ENCODE measurements around the gene ZNF777. TPM values are rescaled to one million over a fixed set of nuclear protein-coding genes. Genes with fewer than 3 reads are reported as not detected.
"Not testable (repeated sequence)": the region's sequence is repeated elsewhere in the genome, so short reads cannot be mapped to it uniquely, and the experiment has no call there.

ZNF777 gene
- total and polyA plus RNA-seq, 12 donors = 6.1 to 9.1 (median 7.7) TPM

DNA sequence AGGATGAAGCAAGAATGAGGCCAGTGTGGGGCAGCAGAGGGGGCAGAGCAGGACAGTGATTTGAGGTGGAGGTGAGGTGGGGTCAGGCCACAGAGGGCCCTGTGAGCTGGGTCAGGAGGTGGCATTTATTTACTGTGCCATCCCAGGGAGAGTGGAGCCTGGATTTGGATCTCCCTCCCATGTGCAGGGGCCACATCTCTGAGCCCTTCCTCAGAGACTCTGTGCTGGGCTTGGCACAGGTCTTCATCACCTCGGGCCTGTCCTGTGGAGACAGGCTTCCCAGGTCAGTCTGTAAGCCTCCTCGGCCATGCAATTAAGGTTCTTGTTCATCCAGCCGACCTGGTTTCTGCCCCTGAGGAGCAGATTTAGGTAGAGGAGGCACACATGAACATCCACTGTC, 40.9 kb downstream of the ZNF777 start:
- ATAC-seq (no peak), DNase-seq (no peak)
- intact Hi-C loops (cut with DNase I) = loop anchor here in 6 of 10 donors (5.0 to 10.0 kb wide), 5 partner anchors 75 to 165 kb away; partner anchors contain the start of genes ZNF746 (in 3 of the 6) and ZNF783 (in 1 of the 6)
- Histone ChIP-seq H3K27ac (no peak overlapping the region), H3K9me3 (no peaks in the 10 kb centered on the region), H3K36me3 (no peaks in the 10 kb centered on the region), H3K4me1 (peaks cover 0 to 19% (median 13%) of the 10 kb centered on the region in 9 donors), H3K27me3 (peaks cover 0 to 18% (median 0%) of the 10 kb centered on the region in 7 donors), H3K4me3 (no peak overlapping the region)
- 90% methylated on average over 3 of the region's 3 CpGs for WGBS, 2 donors
- TF ChIP-seq, protein P1, sequence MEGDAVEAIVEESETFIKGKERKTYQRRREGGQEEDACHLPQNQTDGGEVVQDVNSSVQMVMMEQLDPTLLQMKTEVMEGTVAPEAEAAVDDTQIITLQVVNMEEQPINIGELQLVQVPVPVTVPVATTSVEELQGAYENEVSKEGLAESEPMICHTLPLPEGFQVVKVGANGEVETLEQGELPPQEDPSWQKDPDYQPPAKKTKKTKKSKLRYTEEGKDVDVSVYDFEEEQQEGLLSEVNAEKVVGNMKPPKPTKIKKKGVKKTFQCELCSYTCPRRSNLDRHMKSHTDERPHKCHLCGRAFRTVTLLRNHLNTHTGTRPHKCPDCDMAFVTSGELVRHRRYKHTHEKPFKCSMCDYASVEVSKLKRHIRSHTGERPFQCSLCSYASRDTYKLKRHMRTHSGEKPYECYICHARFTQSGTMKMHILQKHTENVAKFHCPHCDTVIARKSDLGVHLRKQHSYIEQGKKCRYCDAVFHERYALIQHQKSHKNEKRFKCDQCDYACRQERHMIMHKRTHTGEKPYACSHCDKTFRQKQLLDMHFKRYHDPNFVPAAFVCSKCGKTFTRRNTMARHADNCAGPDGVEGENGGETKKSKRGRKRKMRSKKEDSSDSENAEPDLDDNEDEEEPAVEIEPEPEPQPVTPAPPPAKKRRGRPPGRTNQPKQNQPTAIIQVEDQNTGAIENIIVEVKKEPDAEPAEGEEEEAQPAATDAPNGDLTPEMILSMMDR (IDR thresholded peaks at IDR 0.05) = no peak

DNA sequence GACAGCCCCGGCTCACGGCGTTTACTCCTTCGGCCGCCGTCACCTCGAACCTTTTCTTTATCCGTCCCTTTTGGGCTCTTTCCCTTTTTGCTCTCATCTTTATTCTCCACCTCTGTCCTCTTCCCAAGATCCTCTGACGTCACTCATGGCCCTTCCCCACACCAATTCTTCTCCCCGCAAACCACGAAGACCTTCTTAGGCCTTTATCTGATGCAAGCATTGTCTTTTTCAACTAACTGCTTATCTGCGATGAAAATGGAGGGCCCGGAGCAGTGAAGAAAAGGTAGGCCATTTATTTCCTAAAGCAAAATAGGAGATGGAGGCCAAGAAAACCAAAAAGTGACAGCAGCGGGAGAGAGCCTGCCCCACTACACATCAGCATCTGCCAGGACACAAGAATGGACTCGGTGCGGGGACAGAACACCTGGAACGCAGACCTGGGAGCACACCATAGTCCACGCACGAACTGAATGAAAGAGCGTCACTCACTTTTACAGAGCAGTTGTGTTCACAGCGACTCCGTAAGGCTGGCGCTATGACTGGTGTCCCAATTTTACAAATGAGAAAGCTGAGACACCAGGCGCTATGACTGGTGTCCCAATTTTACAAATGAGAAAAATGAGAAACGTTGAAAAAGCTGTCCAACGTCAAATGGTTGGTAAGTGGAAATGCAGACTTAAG, 45.3 kb downstream of the ZNF777 start:
- intact Hi-C loops (cut with DNase I) = loop anchor here in 1 of 10 donors (10.0 kb wide), 1 partner anchor 61 kb away; no protein-coding TSS in a partner anchor
- H3K36me3 ChIP-seq = no peaks in the 10 kb centered on the region
- no peak for DNase-seq
- TF ChIP-seq, protein P1 (IDR thresholded peaks at IDR 0.05) = no peak
- peaks cover 0 to 25% (median 0%) of the 10 kb centered on the region in 7 donors for H3K27me3 ChIP-seq
- H3K27ac ChIP-seq = peak overlapping the region in 2 of 10 donors; percentile 29 to 40
- no peaks in the 10 kb centered on the region for H3K9me3 ChIP-seq
- peak in 5 of 8 donors; percentile 17 to 46 (median 45) for ATAC-seq
- peaks cover 0 to 12% (median 6%) of the 10 kb centered on the region in 9 donors for H3K4me1 ChIP-seq
- WGBS, 2 donors = 44 to 47% methylated on average over 26 of the region's 26 CpGs
- H3K4me3 ChIP-seq = peak overlapping the region in 8 of 10 donors; percentile 23 to 46 (median 37)

DNA sequence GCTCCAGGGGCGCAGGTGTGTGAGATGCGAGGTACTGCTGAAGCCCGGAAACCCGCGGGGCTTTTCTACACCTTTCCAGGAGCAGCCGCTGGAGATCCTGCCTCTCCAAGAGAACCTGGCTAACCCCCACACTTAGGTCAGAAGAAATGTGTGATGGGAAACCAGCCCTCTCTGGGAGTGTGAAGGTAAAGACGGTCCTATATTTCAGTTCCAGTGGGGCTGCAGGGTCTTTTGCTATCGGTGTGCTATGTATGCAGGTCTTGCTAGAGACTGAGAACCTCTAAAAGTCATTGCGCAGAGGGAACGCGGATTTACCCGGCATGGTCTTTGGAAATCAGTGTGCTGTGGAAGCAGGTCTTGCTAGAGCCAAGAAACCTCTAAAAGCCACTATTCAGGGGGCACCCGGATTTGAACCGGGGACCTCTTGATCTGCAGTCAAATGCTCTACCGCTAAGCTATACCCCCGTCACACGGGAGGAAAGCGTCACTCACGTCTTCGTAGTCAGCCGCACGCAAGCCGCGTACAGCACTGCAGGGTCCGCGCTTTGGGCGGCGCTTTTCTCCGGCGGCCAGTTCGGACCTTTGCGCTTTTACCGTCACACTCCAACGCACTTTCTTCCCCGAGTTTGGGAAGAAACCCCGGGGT, 46.0 kb downstream of the ZNF777 start:
- TF ChIP-seq, protein P1 (IDR thresholded peaks at IDR 0.05) = no peak
- Histone ChIP-seq H3K4me3 (peak overlapping the region in 8 of 10 donors; percentile 23 to 46 (median 37)), H3K27ac (peak overlapping the region in 2 of 10 donors; percentile 29 to 40), H3K27me3 (peaks cover 0 to 25% (median 0%) of the 10 kb centered on the region in 7 donors), H3K36me3 (no peaks in the 10 kb centered on the region), H3K9me3 (no peaks in the 10 kb centered on the region), H3K4me1 (peaks cover 0 to 12% (median 6%) of the 10 kb centered on the region in 9 donors)
- intact Hi-C loops (cut with DNase I) = loop anchor here in 1 of 10 donors (10.0 kb wide), 1 partner anchor 60 kb away; no protein-coding TSS in a partner anchor
- DNase-seq (peak; percentile 52 to 69), ATAC-seq (peak; percentile 69 to 94 (median 84))
- WGBS, 2 donors = 2 to 4% methylated on average over 36 of the region's 36 CpGs

DNA sequence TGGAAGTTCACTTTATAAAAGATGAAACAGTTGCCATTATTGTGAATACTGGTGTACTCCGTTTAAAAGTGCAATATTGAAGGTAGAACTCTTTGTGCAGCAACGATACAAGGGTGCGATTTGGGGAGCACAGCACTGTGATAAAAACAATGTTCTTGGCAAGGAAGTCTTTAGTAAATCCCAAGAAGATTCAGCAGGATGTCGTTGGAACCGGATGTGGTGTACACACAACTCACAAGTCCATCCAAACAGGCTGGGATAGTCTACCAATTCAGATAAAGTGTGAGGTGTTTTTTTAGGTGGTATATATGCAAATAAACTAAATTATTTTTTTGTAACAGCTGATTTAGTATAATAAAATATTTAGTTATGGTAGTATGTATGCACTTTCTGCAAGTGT, 46.7 kb downstream of the ZNF777 start:
- H3K9me3 ChIP-seq = no peaks in the 10 kb centered on the region
- DNase-seq (no peak), ATAC-seq (no peak)
- TF ChIP-seq, protein P1 (IDR thresholded peaks at IDR 0.05) = no peak
- H3K27me3 ChIP-seq = peaks cover 0 to 25% (median 0%) of the 10 kb centered on the region in 7 donors
- H3K4me3 ChIP-seq = no peak overlapping the region
- H3K4me1 ChIP-seq = peaks cover 0 to 12% (median 6%) of the 10 kb centered on the region in 9 donors
- no peaks in the 10 kb centered on the region for H3K36me3 ChIP-seq
- WGBS, 2 donors = 46% methylated on average over 5 of the region's 5 CpGs
- no peak overlapping the region for H3K27ac ChIP-seq
- intact Hi-C loops (cut with DNase I) = loop anchor here in 1 of 10 donors (10.0 kb wide), 1 partner anchor 59 kb away; no protein-coding TSS in a partner anchor

DNA sequence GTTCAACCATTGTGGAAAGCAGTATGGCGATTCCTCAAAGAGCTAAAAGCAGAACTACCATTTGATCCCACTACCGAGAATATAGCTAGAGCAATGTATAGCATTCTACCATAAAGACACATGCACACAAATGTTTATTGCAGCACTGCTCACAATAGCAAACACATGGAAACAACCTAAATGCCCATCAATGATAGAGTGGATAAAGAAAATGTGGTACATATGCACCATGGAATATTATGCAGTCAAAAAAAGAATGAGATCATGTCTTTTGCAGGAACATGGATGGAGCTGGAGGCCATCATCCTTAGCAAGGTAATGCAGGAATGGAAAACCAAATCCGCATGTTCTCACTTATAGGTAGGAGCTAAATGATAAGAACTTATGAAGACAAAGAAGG, 47.8 kb downstream of the ZNF777 start:
- H3K27ac ChIP-seq, H3K4me3 ChIP-seq, H3K36me3 ChIP-seq, H3K9me3 ChIP-seq, ATAC-seq, DNase-seq: not testable (repeated sequence)
- Histone ChIP-seq H3K4me1 (peaks cover 0 to 12% (median 6%) of the 10 kb centered on the region in 9 donors), H3K27me3 (peaks cover 0 to 25% (median 0%) of the 10 kb centered on the region in 7 donors)
- intact Hi-C loops (cut with DNase I) = loop anchor here in 1 of 10 donors (10.0 kb wide), 1 partner anchor 58 kb away; no protein-coding TSS in a partner anchor
- WGBS, 2 donors = 90 to 98% methylated on average over 3 of the region's 3 CpGs
